Measurements from ENCODE around the gene DNMT1.

GRCh38 chr19:10141479-10141878 lies 53.3 kb downstream of the DNMT1 start:
- TF ChIP-seq, protein P1, sequence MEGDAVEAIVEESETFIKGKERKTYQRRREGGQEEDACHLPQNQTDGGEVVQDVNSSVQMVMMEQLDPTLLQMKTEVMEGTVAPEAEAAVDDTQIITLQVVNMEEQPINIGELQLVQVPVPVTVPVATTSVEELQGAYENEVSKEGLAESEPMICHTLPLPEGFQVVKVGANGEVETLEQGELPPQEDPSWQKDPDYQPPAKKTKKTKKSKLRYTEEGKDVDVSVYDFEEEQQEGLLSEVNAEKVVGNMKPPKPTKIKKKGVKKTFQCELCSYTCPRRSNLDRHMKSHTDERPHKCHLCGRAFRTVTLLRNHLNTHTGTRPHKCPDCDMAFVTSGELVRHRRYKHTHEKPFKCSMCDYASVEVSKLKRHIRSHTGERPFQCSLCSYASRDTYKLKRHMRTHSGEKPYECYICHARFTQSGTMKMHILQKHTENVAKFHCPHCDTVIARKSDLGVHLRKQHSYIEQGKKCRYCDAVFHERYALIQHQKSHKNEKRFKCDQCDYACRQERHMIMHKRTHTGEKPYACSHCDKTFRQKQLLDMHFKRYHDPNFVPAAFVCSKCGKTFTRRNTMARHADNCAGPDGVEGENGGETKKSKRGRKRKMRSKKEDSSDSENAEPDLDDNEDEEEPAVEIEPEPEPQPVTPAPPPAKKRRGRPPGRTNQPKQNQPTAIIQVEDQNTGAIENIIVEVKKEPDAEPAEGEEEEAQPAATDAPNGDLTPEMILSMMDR (IDR thresholded peaks at IDR 0.05) = no peak
- TF ChIP-seq POLR2AphosphoS5 (IDR thresholded peaks at IDR 0.05) = no peak
- TF ChIP-seq EP300 (IDR thresholded peaks at IDR 0.05) = no peak
- TF ChIP-seq POLR2A (IDR thresholded peaks at IDR 0.05) = no peak
